CD4-positive, alpha-beta T cell (primary cell): ENCODE data around the gene SPINK2. TPM values are rescaled to one million over a fixed set of nuclear protein-coding genes. Genes with fewer than 3 reads are reported as not detected.

Source experiments
- ATAC-seq: fragments of 200-7000 bp; cut with Tn5 transposase; one replicate; pipeline ENCODE4 v1.10.0; 2022; ENCODE audit warnings: mild to moderate bottlenecking; ENCODE audit not compliant: poor library complexity
- CTCF ChIA-PET: fragments of 350-600 bp; sonication (Branson Sonifier 250); formaldehyde crosslinking; loops from one replicate; lab custom pipeline; 2021; ENCODE audit warnings: antibody characterized with exemption, inconsistent platforms; lab: Charles Lee
- POLR2A ChIA-PET: fragments of 350-600 bp; sonication (Branson Sonifier 250); formaldehyde crosslinking; loops from one replicate; lab custom pipeline; 2021; ENCODE audit warnings: antibody characterized with exemption, inconsistent platforms; lab: Charles Lee
- DNase-seq, 14 experiments: peaks; one replicate each; pipeline ENCODE4 v3.0.0-alpha.2; 2013 to 2020; ENCODE audit warnings: mixed read lengths in 2 of 14
- H3K27ac ChIP-seq, 2 donors: one replicate each; pipeline versions ENCODE4 v1.5.1 to v1.7.0; 2013; ENCODE audit warnings: low read length in 2 of 2, low read depth in 1 of 2, mild to moderate bottlenecking in 1 of 2
- H3K27me3 ChIP-seq, 2 experiments: 1 replicate in 1 of 2; 2 replicates in 1 of 2; pipeline versions ENCODE4 v1.6.1 to v1.7.0; 2013; ENCODE audit warnings: low read length in 2 of 2, control low read depth in 1 of 2, mild to moderate bottlenecking in 1 of 2, moderate library complexity in 1 of 2; ENCODE audit not compliant: insufficient read depth in 2 of 2, control insufficient read depth in 1 of 2
- H3K36me3 ChIP-seq: one replicate; pipeline ENCODE4 v1.6.1; 2013; ENCODE audit warnings: low read length, control low read depth; ENCODE audit not compliant: insufficient read depth
- H3K4me1 ChIP-seq: one replicate; pipeline ENCODE4 v1.6.1; 2013; ENCODE audit warnings: low read length, control low read depth; ENCODE audit not compliant: insufficient read depth
- H3K4me3 ChIP-seq: one replicate; pipeline ENCODE4 v1.5.1; 2013; ENCODE audit warnings: mild to moderate bottlenecking, low read length, moderate library complexity
- H3K9me3 ChIP-seq, 2 experiments: 1 replicate in 1 of 2; 2 replicates in 1 of 2; pipeline versions ENCODE4 v1.6.1 to v1.7.0; 2013; ENCODE audit warnings: low read length in 2 of 2, mild to moderate bottlenecking in 2 of 2, control low read depth in 1 of 2, moderate library complexity in 1 of 2; ENCODE audit not compliant: control insufficient read depth in 1 of 2, insufficient read depth in 1 of 2
- H3K27ac Mint-ChIP-seq: one replicate; pipeline ENCODE4 v1.8.0; 2020; ENCODE audit warnings: mixed read lengths
- H3K27me3 Mint-ChIP-seq: one replicate; pipeline ENCODE4 v1.8.0; 2021; ENCODE audit warnings: mixed read lengths
- H3K36me3 Mint-ChIP-seq: one replicate; pipeline ENCODE4 v1.8.0; 2021; ENCODE audit warnings: low read depth, mixed read lengths
- H3K4me1 Mint-ChIP-seq: one replicate; pipeline ENCODE4 v1.8.0; 2021; ENCODE audit warnings: low read depth, mixed read lengths
- H3K4me3 Mint-ChIP-seq: one replicate; pipeline ENCODE4 v1.8.0; 2020; ENCODE audit warnings: mild to moderate bottlenecking, mixed read lengths
- H3K9me3 Mint-ChIP-seq: one replicate; pipeline ENCODE4 v1.8.0; 2020; ENCODE audit warnings: mixed read lengths
- intact Hi-C, 2 experiments: fragments of 100-400 bp; cut with DNase I in 1 of 2; cut with micrococcal nuclease in 1 of 2; formaldehyde crosslinking; loops; one replicate each; pipeline versions ENCODE4 v1.15.1 to v1.9.0; 2023 to 2025; cut with DNase I, micrococcal nuclease
- total RNA-seq, 174 experiments: library from RNA in 2 of 174; stranded (reverse) in 2 of 174; gene quantifications; one replicate each; pipeline ENCODE4 v1.2.3 and lab custom pipeline; 2021 to 2026
- TF ChIP-seq, protein P1 (sequence below): fragments of 200-600 bp; IDR thresholded peaks from one replicate; pipeline ENCODE4 v1.8.0; 2022; ENCODE audit warnings: antibody characterized with exemption, mild to moderate bottlenecking

SPINK2 gene
- total RNA-seq, 2 experiments from 2014 or later, result 4.0 to 5.2 TPM

- H3K27ac ChIP-seq, result no peak overlapping the region
- H3K4me1 ChIP-seq, result peaks cover 6% of the 10 kb centered on the region
- Mint-ChIP-seq H3K36me3 (peaks cover 6% of the 10 kb centered on the region), H3K4me1 (peaks cover 16% of the 10 kb centered on the region), H3K27ac (no peak overlapping the region), H3K27me3 (no peaks in the 10 kb centered on the region), H3K4me3 (no peak overlapping the region), H3K9me3 (no peaks in the 10 kb centered on the region)
- DNase-seq (no peak), ATAC-seq (no peak)
- H3K36me3 ChIP-seq, result no peaks in the 10 kb centered on the region
- intact Hi-C loops, result loop anchor here in 1 of 2 experiments (5.0 kb wide), 1 partner anchor 139 kb away; no protein-coding TSS in a partner anchor
- H3K9me3 ChIP-seq, result no peaks in the 10 kb centered on the region
- ChIA-PET POLR2A (no interaction called here), CTCF (no interaction called here)
- H3K4me3 ChIP-seq, result no peak overlapping the region
- TF ChIP-seq, protein P1, sequence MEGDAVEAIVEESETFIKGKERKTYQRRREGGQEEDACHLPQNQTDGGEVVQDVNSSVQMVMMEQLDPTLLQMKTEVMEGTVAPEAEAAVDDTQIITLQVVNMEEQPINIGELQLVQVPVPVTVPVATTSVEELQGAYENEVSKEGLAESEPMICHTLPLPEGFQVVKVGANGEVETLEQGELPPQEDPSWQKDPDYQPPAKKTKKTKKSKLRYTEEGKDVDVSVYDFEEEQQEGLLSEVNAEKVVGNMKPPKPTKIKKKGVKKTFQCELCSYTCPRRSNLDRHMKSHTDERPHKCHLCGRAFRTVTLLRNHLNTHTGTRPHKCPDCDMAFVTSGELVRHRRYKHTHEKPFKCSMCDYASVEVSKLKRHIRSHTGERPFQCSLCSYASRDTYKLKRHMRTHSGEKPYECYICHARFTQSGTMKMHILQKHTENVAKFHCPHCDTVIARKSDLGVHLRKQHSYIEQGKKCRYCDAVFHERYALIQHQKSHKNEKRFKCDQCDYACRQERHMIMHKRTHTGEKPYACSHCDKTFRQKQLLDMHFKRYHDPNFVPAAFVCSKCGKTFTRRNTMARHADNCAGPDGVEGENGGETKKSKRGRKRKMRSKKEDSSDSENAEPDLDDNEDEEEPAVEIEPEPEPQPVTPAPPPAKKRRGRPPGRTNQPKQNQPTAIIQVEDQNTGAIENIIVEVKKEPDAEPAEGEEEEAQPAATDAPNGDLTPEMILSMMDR, result no peak
- H3K27me3 ChIP-seq, result no peaks in the 10 kb centered on the region
These were observed 25.3 kb downstream of the SPINK2 start for GRCh38 chr4:56796211-56796610.

DNA sequence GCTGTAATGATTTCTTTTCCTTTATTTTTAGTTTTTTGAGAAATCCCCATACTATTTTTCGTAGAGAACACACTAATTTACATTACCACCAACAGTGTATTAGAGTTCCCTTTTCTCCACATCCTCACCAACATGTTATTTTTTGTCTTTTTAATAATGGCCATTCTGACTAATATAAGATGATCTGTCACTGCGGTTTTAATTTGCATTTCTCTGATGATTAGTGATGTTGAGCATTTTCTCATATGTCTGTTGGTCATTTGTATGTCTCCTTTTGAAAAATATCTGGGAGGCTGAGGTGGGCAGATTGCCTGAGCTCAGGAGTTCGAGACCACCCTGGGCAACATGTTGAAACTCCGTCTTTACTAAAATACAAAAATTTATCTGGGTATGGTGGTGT lies 30.2 kb downstream of the SPINK2 start:
- no peak for ATAC-seq
- Histone ChIP-seq H3K4me1 (no peaks in the 10 kb centered on the region), H3K4me3 (no peak overlapping the region), H3K27me3 (no peaks in the 10 kb centered on the region), H3K9me3 (peaks cover 0 to 11% of the 10 kb centered on the region in 2 experiments), H3K36me3 (no peaks in the 10 kb centered on the region), H3K27ac (no peak overlapping the region)
- intact Hi-C loops, result no loop called here
- Mint-ChIP-seq H3K4me3 (no peak overlapping the region), H3K9me3 (no peaks in the 10 kb centered on the region), H3K27me3 (no peaks in the 10 kb centered on the region), H3K36me3 (no peaks in the 10 kb centered on the region), H3K27ac (no peak overlapping the region), H3K4me1 (no peaks in the 10 kb centered on the region)
- no peak for DNase-seq
- ChIA-PET POLR2A (no interaction called here), CTCF (interaction anchor here (1.2 kb wide), 1 partner anchor 8 kb away, joined by 4 read pairs; no protein-coding TSS in a partner anchor)
- TF ChIP-seq, protein P1, result no peak

DNA sequence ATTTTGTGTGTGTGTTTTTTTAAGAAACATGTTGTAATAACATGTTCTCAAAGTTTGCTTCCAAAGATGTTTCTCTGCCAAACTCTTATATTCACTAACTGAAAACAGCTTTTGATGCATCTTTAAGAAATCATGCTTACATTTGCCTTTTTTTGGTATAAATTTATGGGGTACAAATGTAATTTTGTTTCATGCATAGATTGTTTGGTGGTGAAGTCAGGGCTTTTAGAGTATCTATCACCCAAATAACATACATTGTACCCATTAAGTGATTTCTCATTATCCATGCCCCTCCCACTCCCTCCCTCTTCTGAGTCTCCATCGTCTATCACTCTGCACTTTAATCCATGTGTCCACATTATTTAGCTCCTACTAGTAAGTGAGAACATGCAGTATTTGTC lies 30.8 kb downstream of the SPINK2 start:
- H3K4me3 Mint-ChIP-seq, result no peak overlapping the region
- TF ChIP-seq, protein P1, result no peak
- Histone ChIP-seq H3K4me1 (no peaks in the 10 kb centered on the region), H3K4me3 (no peak overlapping the region), H3K27me3 (no peaks in the 10 kb centered on the region), H3K36me3 (no peaks in the 10 kb centered on the region), H3K27ac (no peak overlapping the region), H3K9me3 (peaks cover 0 to 11% of the 10 kb centered on the region in 2 experiments)
- H3K27me3 Mint-ChIP-seq, result no peaks in the 10 kb centered on the region
- no peak for ATAC-seq
- DNase-seq, result no peak
- no peaks in the 10 kb centered on the region for H3K4me1 Mint-ChIP-seq
- POLR2A ChIA-PET, result no interaction called here
- no peaks in the 10 kb centered on the region for H3K9me3 Mint-ChIP-seq
- intact Hi-C loops, result no loop called here
- no peak overlapping the region for H3K27ac Mint-ChIP-seq
- H3K36me3 Mint-ChIP-seq, result no peaks in the 10 kb centered on the region
- CTCF ChIA-PET, result interaction anchor here (1.2 kb wide), 1 partner anchor 9 kb away, joined by 4 read pairs; no protein-coding TSS in a partner anchor
